Parathyroid adenoma (tissue), 2 donors: ENCODE data around the gene TRIP10.

Source experiments
- H2AFZ ChIP-seq: fragments of 300-600 bp; sonication (generic); one replicate; pipeline ENCODE4 v1.7.0; 2017; ENCODE audit warnings: antibody characterized with exemption, mild to moderate bottlenecking
- H3K27ac ChIP-seq: fragments of 300-600 bp; sonication (generic); one replicate; pipeline ENCODE4 v1.7.0; 2017
- H3K27me3 ChIP-seq: fragments of 300-600 bp; sonication (generic); one replicate; pipeline ENCODE4 v1.7.0; 2017; ENCODE audit warnings: low read length; ENCODE audit not compliant: control insufficient read depth, insufficient read depth
- H3K36me3 ChIP-seq: fragments of 300-600 bp; sonication (generic); one replicate; pipeline ENCODE4 v1.7.0; 2017; ENCODE audit warnings: low read length; ENCODE audit not compliant: control insufficient read depth, insufficient read depth
- H3K4me1 ChIP-seq: fragments of 300-600 bp; sonication (generic); one replicate; pipeline ENCODE4 v1.7.0; 2017; ENCODE audit warnings: control low read depth
- H3K4me2 ChIP-seq: fragments of 300-600 bp; sonication (generic); one replicate; pipeline ENCODE4 v1.7.0; 2017; ENCODE audit warnings: low read length
- H3K4me3 ChIP-seq: fragments of 300-600 bp; sonication (generic); one replicate; pipeline ENCODE4 v1.7.0; 2017; ENCODE audit warnings: low read depth, low read length
- H3K79me2 ChIP-seq: fragments of 300-600 bp; sonication (generic); one replicate; pipeline ENCODE4 v1.7.0; 2017; ENCODE audit warnings: control low read depth
- H3K9ac ChIP-seq: fragments of 300-600 bp; sonication (generic); one replicate; pipeline ENCODE4 v1.7.0; 2017; ENCODE audit warnings: mild to moderate bottlenecking
- H3K9me3 ChIP-seq: fragments of 300-600 bp; sonication (generic); one replicate; pipeline ENCODE4 v1.7.0; 2017; ENCODE audit warnings: low read length; ENCODE audit not compliant: control insufficient read depth
- CTCF ChIP-seq: fragments of 300-600 bp; sonication (generic); IDR thresholded peaks from one replicate; pipeline ENCODE4 v1.7.0; 2017; ENCODE audit warnings: antibody characterized with exemption, mild to moderate bottlenecking
- donor health status: primary hyperparathyroidism.

The TRIP10 gene

GRCh38 chr19:6739390-6739882, at the start of gene TRIP10:
TRIP10 (plus strand) TSS chr19:6739680; CDS start chr19:6739762, 82 bp downstream.
- H2AFZ ChIP-seq, result peak within 1 kb of the TSS; percentile 87
- no peaks in the 10 kb centered on the region for H3K9me3 ChIP-seq
- H3K27ac ChIP-seq, result peak within 1 kb of the TSS; percentile 83
- no peak for TF ChIP-seq CTCF
- no peaks in the 10 kb centered on the region for H3K79me2 ChIP-seq
- H3K4me3 ChIP-seq, result peak within 1 kb of the TSS; percentile 84
- H3K36me3 ChIP-seq, result no peaks in the 10 kb centered on the region
- H3K9ac ChIP-seq, result peak within 1 kb of the TSS; percentile 56
- H3K4me1 ChIP-seq, result peaks cover 19% of the 10 kb centered on the region
- peak within 1 kb of the TSS; percentile 97 for H3K4me2 ChIP-seq
- H3K27me3 ChIP-seq, result no peaks in the 10 kb centered on the region

- Histone ChIP-seq H3K4me2 (no peak overlapping the region), H3K9ac (no peak overlapping the region), H3K36me3 (no peaks in the 10 kb centered on the region), H2AFZ (no peak overlapping the region), H3K4me3 (no peak overlapping the region), H3K9me3 (no peaks in the 10 kb centered on the region), H3K4me1 (no peaks in the 10 kb centered on the region), H3K27me3 (no peaks in the 10 kb centered on the region), H3K79me2 (no peaks in the 10 kb centered on the region), H3K27ac (no peak overlapping the region)
- TF ChIP-seq CTCF, result no peak
These were observed 49.2 kb upstream of the TRIP10 start for GRCh38 chr19:6690160-6690885.

GRCh38 chr19:6691342-6691741, 48.1 kb upstream of the TRIP10 start:
- Histone ChIP-seq H3K79me2 (no peaks in the 10 kb centered on the region), H3K27ac (no peak overlapping the region), H3K4me3 (no peak overlapping the region), H3K36me3 (no peaks in the 10 kb centered on the region), H3K4me1 (no peaks in the 10 kb centered on the region), H3K9ac (no peak overlapping the region), H3K9me3 (no peaks in the 10 kb centered on the region), H2AFZ (no peak overlapping the region), H3K27me3 (no peaks in the 10 kb centered on the region), H3K4me2 (no peak overlapping the region)
- TF ChIP-seq CTCF, result no peak

- H3K27me3 ChIP-seq, result no peaks in the 10 kb centered on the region
- no peak overlapping the region for H3K4me3 ChIP-seq
- H3K9ac ChIP-seq, result no peak overlapping the region
- H3K36me3 ChIP-seq, result no peaks in the 10 kb centered on the region
- no peaks in the 10 kb centered on the region for H3K79me2 ChIP-seq
- no peaks in the 10 kb centered on the region for H3K4me1 ChIP-seq
- H3K27ac ChIP-seq, result no peak overlapping the region
- no peaks in the 10 kb centered on the region for H3K9me3 ChIP-seq
- no peak overlapping the region for H2AFZ ChIP-seq
- TF ChIP-seq CTCF, result no peak
- no peak overlapping the region for H3K4me2 ChIP-seq
These were observed 47.5 kb upstream of the TRIP10 start for GRCh38 chr19:6692027-6692426.

- Histone ChIP-seq H3K36me3 (no peaks in the 10 kb centered on the region), H3K9ac (no peak overlapping the region), H3K27me3 (no peaks in the 10 kb centered on the region), H3K4me3 (no peak overlapping the region), H3K4me1 (no peaks in the 10 kb centered on the region), H2AFZ (no peak overlapping the region), H3K9me3 (no peaks in the 10 kb centered on the region), H3K79me2 (no peaks in the 10 kb centered on the region), H3K27ac (no peak overlapping the region), H3K4me2 (no peak overlapping the region)
- TF ChIP-seq CTCF, result no peak
These were observed 46.4 kb upstream of the TRIP10 start for GRCh38 chr19:6693056-6693471.
